ENCODE data around the gene APOD.
"Not testable (repeated sequence)": the region's sequence is repeated elsewhere in the genome, so short reads cannot be mapped to it uniquely, and the experiment has no call there.

The APOD gene

GRCh38 chr3:195612075-195612800 is 28.5 kb upstream of the APOD start:
- no peak for TF ChIP-seq CTCF (IDR thresholded peaks at IDR 0.05; ENCODE audit: borderline replicate concordance, control extremely low read depth, extremely low read depth, insufficient read depth, missing control alignments)
- in situ Hi-C loops (cut with MboI; ENCODE audit: low sequenced_read_pairs, unreplicated experiment) = no loop called here
- peak; percentile 3 for DNase-seq (ENCODE audit: low spot score)

- in situ Hi-C loops (cut with MboI; ENCODE audit: low sequenced_read_pairs, unreplicated experiment) = no loop called here
- no peak for DNase-seq (ENCODE audit: low spot score)
- TF ChIP-seq CTCF (IDR thresholded peaks at IDR 0.05; ENCODE audit: borderline replicate concordance, control extremely low read depth, extremely low read depth, insufficient read depth, missing control alignments) = no peak
These were observed 25.5 kb upstream of the APOD start for GRCh38 chr3:195609229-195609628.

GRCh38 chr3:195601785-195602184 is 18.0 kb upstream of the APOD start:
- in situ Hi-C loops (cut with MboI; ENCODE audit: low sequenced_read_pairs, unreplicated experiment); DNase-seq (ENCODE audit: low spot score): not testable (repeated sequence)

GRCh38 chr3:195601382-195601781 is 17.6 kb upstream of the APOD start:
- in situ Hi-C loops (cut with MboI; ENCODE audit: low sequenced_read_pairs, unreplicated experiment) = no loop called here
- no peak for TF ChIP-seq CTCF (IDR thresholded peaks at IDR 0.05; ENCODE audit: borderline replicate concordance, control extremely low read depth, extremely low read depth, insufficient read depth, missing control alignments)
- no peak for DNase-seq (ENCODE audit: low spot score)

- DNase-seq (ENCODE audit: low spot score); in situ Hi-C loops (cut with MboI; ENCODE audit: low sequenced_read_pairs, unreplicated experiment): not testable (repeated sequence)
These were observed 16.2 kb upstream of the APOD start for GRCh38 chr3:195599926-195600325.

- DNase-seq (ENCODE audit: low spot score); in situ Hi-C loops (cut with MboI; ENCODE audit: low sequenced_read_pairs, unreplicated experiment): not testable (repeated sequence)
These were observed 15.8 kb upstream of the APOD start for GRCh38 chr3:195599516-195599915.

- DNase-seq (ENCODE audit: low spot score) = no peak
- TF ChIP-seq CTCF (IDR thresholded peaks at IDR 0.05; ENCODE audit: borderline replicate concordance, control extremely low read depth, extremely low read depth, insufficient read depth, missing control alignments) = no peak
- in situ Hi-C loops (cut with MboI; ENCODE audit: low sequenced_read_pairs, unreplicated experiment) = no loop called here
These were observed 14.1 kb upstream of the APOD start for GRCh38 chr3:195597848-195598247.

- TF ChIP-seq CTCF (IDR thresholded peaks at IDR 0.05; ENCODE audit: borderline replicate concordance, control extremely low read depth, extremely low read depth, insufficient read depth, missing control alignments) = no peak
- no peak for DNase-seq (ENCODE audit: low spot score)
- in situ Hi-C loops (cut with MboI; ENCODE audit: low sequenced_read_pairs, unreplicated experiment) = no loop called here
These were observed 13.5 kb upstream of the APOD start for GRCh38 chr3:195597229-195597628.
